GM21786 (cell line): ENCODE measurements around the gene ZSWIM8.
"Not testable (repeated sequence)": the region's sequence is repeated elsewhere in the genome, so short reads cannot be mapped to it uniquely, and the experiment has no call there.

Experiments
- ATAC-seq: cut with Tn5 transposase; IDR thresholded peaks from one replicate; pipeline ENCODE4 v1.9.1; 2021; ENCODE audit not compliant: unreplicated experiment

Gene ZSWIM8

GRCh38 chr10:73772281-73773151 lies 12.9 kb upstream of the ZSWIM8 start:
- peak; percentile 57 for ATAC-seq

- no peak for ATAC-seq
Measured at GRCh38 chr10:73773152-73773879, 12.1 kb upstream of the ZSWIM8 start.

GRCh38 chr10:73774637-73775036 lies 10.8 kb upstream of the ZSWIM8 start:
- no peak for ATAC-seq

GRCh38 chr10:73779018-73779417 lies 6.4 kb upstream of the ZSWIM8 start:
- ATAC-seq: no peak

- no peak for ATAC-seq
Measured at GRCh38 chr10:73779539-73780197, 5.7 kb upstream of the ZSWIM8 start.

GRCh38 chr10:73780301-73780700 lies 5.1 kb upstream of the ZSWIM8 start:
- no peak for ATAC-seq

GRCh38 chr10:73780966-73781365 lies 4.4 kb upstream of the ZSWIM8 start:
- ATAC-seq: no peak

- ATAC-seq: no peak
Measured at GRCh38 chr10:73781548-73781878, 3.9 kb upstream of the ZSWIM8 start.

- ATAC-seq: peak; percentile 54
Measured at GRCh38 chr10:73781879-73782748, 3.3 kb upstream of the ZSWIM8 start, which contains the start of gene CHCHD1. Gene CHCHD1, plus strand, starts transcription at chr10:73782048. Its CDS starts 28 bp downstream, at chr10:73782076.

- ATAC-seq: no peak
Measured at GRCh38 chr10:73782749-73783085, 2.7 kb upstream of the ZSWIM8 start.

- ATAC-seq: peak; percentile 9
Measured at GRCh38 chr10:73785721-73786511, 510 bp downstream of the ZSWIM8 start.

- ATAC-seq: no peak
Measured at GRCh38 chr10:73786512-73786885, 1.1 kb downstream of the ZSWIM8 start.

GRCh38 chr10:73787031-73787800 lies 1.8 kb downstream of the ZSWIM8 start:
- not testable (repeated sequence) for ATAC-seq

- ATAC-seq: no peak
Measured at GRCh38 chr10:73788864-73789658, 3.7 kb downstream of the ZSWIM8 start.

GRCh38 chr10:73789659-73790055 lies 4.3 kb downstream of the ZSWIM8 start:
- ATAC-seq: no peak

- no peak for ATAC-seq
Measured at GRCh38 chr10:73790886-73791625, 5.7 kb downstream of the ZSWIM8 start.

- no peak for ATAC-seq
Measured at GRCh38 chr10:73791871-73792400, 6.5 kb downstream of the ZSWIM8 start.

- ATAC-seq: no peak
Measured at GRCh38 chr10:73793456-73793855, 8.1 kb downstream of the ZSWIM8 start.
